MCF 10A (cell line): ENCODE measurements around the gene NMNAT1. TPM values are rescaled to one million over a fixed set of nuclear protein-coding genes. Genes with fewer than 3 reads are reported as not detected.
"Not testable (repeated sequence)": the region's sequence is repeated elsewhere in the genome, so short reads cannot be mapped to it uniquely, and the experiment has no call there.

Experiments
- BruUV-seq: library from RNA; stranded (reverse); fragments of 400-500 nt; replicated peaks from 2 replicates; lab custom pipeline; 2021; lab: Mats Ljungman, UMichigan
- CTCF ChIA-PET: fragments of 300-600 bp; sonication (Branson Sonifier 250); formaldehyde crosslinking; extraction: SDS; loops from one replicate; lab custom pipeline; 2021; ENCODE audit warnings: antibody characterized with exemption, inconsistent platforms; lab: Yijun Ruan, JAX
- POLR2A ChIA-PET: fragments of 300-600, 350-650 bp; sonication (Branson Sonifier 250); formaldehyde crosslinking; extraction: SDS; loops from one replicate; lab custom pipeline; 2020; ENCODE audit warnings: antibody characterized with exemption, inconsistent platforms; lab: Yijun Ruan, JAX
- DNase-seq: peaks from one replicate; pipeline ENCODE4 v3.0.0-alpha.2; 2018; ENCODE audit not compliant: unreplicated experiment
- H3K27ac Mint-ChIP-seq: one replicate; pipeline ENCODE4 v1.8.0; 2022; ENCODE audit warnings: mild to moderate bottlenecking, low read depth, mixed read lengths; ENCODE audit not compliant: unreplicated experiment
- H3K27me3 Mint-ChIP-seq: one replicate; pipeline ENCODE4 v1.8.0; 2022; ENCODE audit warnings: mixed read lengths; ENCODE audit not compliant: insufficient read depth, unreplicated experiment
- H3K36me3 Mint-ChIP-seq: one replicate; pipeline ENCODE4 v1.8.0; 2022; ENCODE audit warnings: mild to moderate bottlenecking, moderate library complexity, mixed read lengths; ENCODE audit not compliant: insufficient read depth, unreplicated experiment
- H3K4me1 Mint-ChIP-seq: one replicate; pipeline ENCODE4 v1.8.0; 2022; ENCODE audit warnings: mixed read lengths; ENCODE audit not compliant: insufficient read depth, unreplicated experiment
- H3K4me3 Mint-ChIP-seq: one replicate; pipeline ENCODE4 v1.8.0; 2022; ENCODE audit warnings: mild to moderate bottlenecking, moderate library complexity, mixed read lengths; ENCODE audit not compliant: unreplicated experiment
- H3K9me3 Mint-ChIP-seq: one replicate; pipeline ENCODE4 v1.8.0; 2022; ENCODE audit warnings: mixed read lengths; ENCODE audit not compliant: unreplicated experiment
- CTCF ChIP-seq: fragments of 200-600 bp; IDR thresholded peaks from one replicate; pipeline ENCODE4 v1.8.0; 2022; ENCODE audit warnings: antibody characterized with exemption, mild to moderate bottlenecking; ENCODE audit not compliant: unreplicated experiment
- intact Hi-C: fragments of 100-400 bp; cut with micrococcal nuclease; formaldehyde crosslinking; loops from 2 replicates; pipeline ENCODE4 v1.14.1; 2022
- total RNA-seq: library from RNA; stranded (reverse); gene quantifications from 2 replicates; pipeline ENCODE4 v1.2.3, GENCODE V29; 2022

The NMNAT1 gene
- total RNA-seq, 1 experiment from 2014 or later = 10.4 TPM

- no peaks in the 10 kb centered on the region for H3K36me3 Mint-ChIP-seq
- no peak for DNase-seq
- no peaks in the 10 kb centered on the region for H3K27me3 Mint-ChIP-seq
- H3K9me3 Mint-ChIP-seq = no peaks in the 10 kb centered on the region
- intact Hi-C loops = loop anchor here (5.0 kb wide), 1 partner anchor 85 kb away; no protein-coding TSS in a partner anchor
- BruUV-seq = no TSS peak
- TF ChIP-seq CTCF = no peak
- peak overlapping the region; percentile 26 for H3K4me3 Mint-ChIP-seq
- peaks cover 27% of the 10 kb centered on the region for H3K4me1 Mint-ChIP-seq
- ChIA-PET POLR2A (interaction anchor here (0.7 to 2.8 kb wide), 2 partner anchors 35 to 37 kb away, joined by 3 to 7 read pairs; no protein-coding TSS in a partner anchor), CTCF (interaction anchor here (0.6 to 6.6 kb wide), 3 partner anchors 22 to 128 kb away, joined by 3 to 102 read pairs (median 4); no protein-coding TSS in a partner anchor)
- no peak overlapping the region for H3K27ac Mint-ChIP-seq
Measured at GRCh38 chr1:9912264-9912936, 30.9 kb upstream of the NMNAT1 start.

GRCh38 chr1:9914610-9914937 lies 28.7 kb upstream of the NMNAT1 start:
- ChIA-PET CTCF (interaction anchor here (0.6 to 6.6 kb wide), 14 partner anchors 10 to 288 kb away, joined by 3 to 102 read pairs (median 4); no protein-coding TSS in a partner anchor), POLR2A (interaction anchor here (0.8 to 2.8 kb wide), 6 partner anchors 10 to 43 kb away, joined by 3 to 7 read pairs (median 6); no protein-coding TSS in a partner anchor)
- H3K36me3 Mint-ChIP-seq = no peaks in the 10 kb centered on the region
- DNase-seq = no peak
- H3K27ac Mint-ChIP-seq = no peak overlapping the region
- no TSS peak for BruUV-seq
- no peak for TF ChIP-seq CTCF
- H3K4me1 Mint-ChIP-seq = peaks cover 9% of the 10 kb centered on the region
- H3K9me3 Mint-ChIP-seq = no peaks in the 10 kb centered on the region
- intact Hi-C loops = loop anchor here (1.0 to 5.0 kb wide), 2 partner anchors 39 to 87 kb away; no protein-coding TSS in a partner anchor
- no peak overlapping the region for H3K4me3 Mint-ChIP-seq
- no peaks in the 10 kb centered on the region for H3K27me3 Mint-ChIP-seq

DNA sequence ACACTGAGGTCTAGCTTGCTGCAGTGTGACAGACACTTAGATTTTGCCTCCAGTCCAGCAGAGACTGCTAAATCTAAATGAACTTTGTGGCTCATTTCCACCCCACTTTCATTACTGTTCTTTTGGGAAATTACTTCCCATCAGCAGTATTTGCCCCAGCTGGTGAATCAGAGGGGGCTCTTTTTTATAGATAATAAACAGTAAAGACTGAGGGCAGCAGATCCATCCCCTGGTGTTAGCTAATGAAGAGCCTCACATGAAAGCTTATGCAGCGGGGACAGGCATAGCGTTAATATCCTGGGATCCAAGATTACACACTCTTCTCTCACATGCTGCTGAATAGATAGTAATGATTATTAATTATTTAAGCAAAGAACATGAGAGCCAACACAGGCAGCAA lies 26.8 kb upstream of the NMNAT1 start:
- intact Hi-C loops = no loop called here
- CTCF ChIA-PET = interaction anchor here (0.6 to 6.6 kb wide), 4 partner anchors 21 to 132 kb away, joined by 3 to 102 read pairs (median 4); no protein-coding TSS in a partner anchor
- no peaks in the 10 kb centered on the region for H3K27me3 Mint-ChIP-seq
- H3K4me3 Mint-ChIP-seq = no peak overlapping the region
- H3K9me3 Mint-ChIP-seq = no peaks in the 10 kb centered on the region
- DNase-seq = no peak
- no TSS peak for BruUV-seq
- POLR2A ChIA-PET = interaction anchor here (0.9 to 2.4 kb wide), 2 partner anchors 13 to 27 kb away, joined by 6 to 7 read pairs; partner anchors contain the start of gene NMNAT1
- TF ChIP-seq CTCF = no peak
- H3K36me3 Mint-ChIP-seq = no peaks in the 10 kb centered on the region
- H3K27ac Mint-ChIP-seq = no peak overlapping the region
- H3K4me1 Mint-ChIP-seq = no peaks in the 10 kb centered on the region

DNA sequence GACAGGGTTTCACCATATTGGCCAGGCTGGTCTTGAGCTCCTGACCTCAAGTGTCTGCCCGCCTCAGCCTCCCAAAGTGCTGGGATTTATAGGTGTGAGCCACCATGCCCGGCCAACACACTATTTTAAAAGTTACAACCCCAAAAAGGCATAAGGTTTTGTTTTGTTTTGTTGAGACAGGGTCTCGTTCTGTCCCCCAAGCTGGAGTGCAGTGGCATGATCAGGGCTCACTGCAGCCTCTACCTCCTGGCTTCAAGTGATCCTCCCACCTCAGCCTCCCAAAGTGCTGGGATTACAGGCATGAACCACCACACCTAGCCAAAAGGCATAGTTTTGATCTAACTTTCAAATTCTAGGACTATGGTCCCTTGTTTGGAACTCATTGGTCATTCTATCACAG lies 25.8 kb upstream of the NMNAT1 start:
- H3K36me3 Mint-ChIP-seq, H3K27ac Mint-ChIP-seq, H3K27me3 Mint-ChIP-seq, H3K4me3 Mint-ChIP-seq, DNase-seq, intact Hi-C loops, H3K4me1 Mint-ChIP-seq, BruUV-seq, H3K9me3 Mint-ChIP-seq: not testable (repeated sequence)
- ChIA-PET CTCF (interaction anchor here (0.8 to 6.6 kb wide), 3 partner anchors 26 to 43 kb away, joined by 3 to 102 read pairs (median 3); no protein-coding TSS in a partner anchor), POLR2A (interaction anchor here (0.9 to 2.4 kb wide), 2 partner anchors 12 to 26 kb away, joined by 6 to 7 read pairs; partner anchors contain the start of gene NMNAT1)
